ENCODE measurements around the gene PPY. TPM values are rescaled to one million over a fixed set of nuclear protein-coding genes. Genes with fewer than 3 reads are reported as not detected.

The PPY gene
- total RNA-seq, 1 experiment from 2014 or later, result not detected

GRCh38 chr17:43920500-43921095 lies 21.7 kb downstream of the PPY start:
- H3K36me3 Mint-ChIP-seq (ENCODE audit: insufficient read depth, unreplicated experiment), result no peaks in the 10 kb centered on the region
- Histone ChIP-seq H3K4me1 (peaks cover 18% of the 10 kb centered on the region), H3K36me3 (ENCODE audit: control insufficient read depth, insufficient read depth, low read length) (no peaks in the 10 kb centered on the region), H3K4me3 (ENCODE audit: low read depth, low read length) (no peak overlapping the region), H3K27me3 (replicated peaks; ENCODE audit: control insufficient read depth, insufficient read depth, low read length) (no peaks in the 10 kb centered on the region), H3K9me3 (no peaks in the 10 kb centered on the region)
- BruUV-seq (replicated peaks), result no TSS peak
- ChIA-PET POLR2A (no interaction called here), CTCF (interaction anchor here (1.5 kb wide), 1 partner anchor 40 kb away, joined by 3 read pairs; no protein-coding TSS in a partner anchor)
- no peak for TF ChIP-seq CTCF (IDR thresholded peaks at IDR 0.05; ENCODE audit: insufficient read depth in 1 of 2, low read depth in 1 of 2, low read length in 1 of 2, severe bottlenecking in 1 of 2, unreplicated experiment in 1 of 2)
- intact Hi-C loops (cut with micrococcal nuclease; ENCODE audit: unreplicated experiment), result no loop called here
- DNase-seq, result no peak
- no peak overlapping the region for H3K4me3 Mint-ChIP-seq (ENCODE audit: unreplicated experiment)
- no peaks in the 10 kb centered on the region for H3K27me3 Mint-ChIP-seq (ENCODE audit: insufficient read depth, unreplicated experiment)
- peaks cover 7% of the 10 kb centered on the region for H3K4me1 Mint-ChIP-seq (ENCODE audit: low read depth, unreplicated experiment)
- no peak overlapping the region for H3K27ac Mint-ChIP-seq (ENCODE audit: unreplicated experiment)
- no peaks in the 10 kb centered on the region for H3K9me3 Mint-ChIP-seq (ENCODE audit: unreplicated experiment)

GRCh38 chr17:43918026-43918389 lies 24.3 kb downstream of the PPY start:
- Mint-ChIP-seq H3K4me3 (ENCODE audit: unreplicated experiment) (no peak overlapping the region), H3K36me3 (ENCODE audit: insufficient read depth, unreplicated experiment) (no peaks in the 10 kb centered on the region), H3K4me1 (ENCODE audit: low read depth, unreplicated experiment) (peaks cover 7% of the 10 kb centered on the region), H3K27me3 (ENCODE audit: insufficient read depth, unreplicated experiment) (no peaks in the 10 kb centered on the region), H3K27ac (ENCODE audit: unreplicated experiment) (no peak overlapping the region), H3K9me3 (ENCODE audit: unreplicated experiment) (no peaks in the 10 kb centered on the region)
- peaks cover 20% of the 10 kb centered on the region for H3K4me1 ChIP-seq
- TF ChIP-seq CTCF (IDR thresholded peaks at IDR 0.05; ENCODE audit: insufficient read depth in 1 of 2, low read depth in 1 of 2, low read length in 1 of 2, severe bottlenecking in 1 of 2, unreplicated experiment in 1 of 2), result no peak
- H3K4me3 ChIP-seq (ENCODE audit: low read depth, low read length), result no peak overlapping the region
- no TSS peak for BruUV-seq (replicated peaks)
- intact Hi-C loops (cut with micrococcal nuclease; ENCODE audit: unreplicated experiment), result no loop called here
- DNase-seq, result no peak
- H3K9me3 ChIP-seq, result no peaks in the 10 kb centered on the region
- ChIA-PET CTCF (no interaction called here), POLR2A (no interaction called here)
- H3K27me3 ChIP-seq (replicated peaks; ENCODE audit: control insufficient read depth, insufficient read depth, low read length), result no peaks in the 10 kb centered on the region
- no peaks in the 10 kb centered on the region for H3K36me3 ChIP-seq (ENCODE audit: control insufficient read depth, insufficient read depth, low read length)

- no peak for TF ChIP-seq CTCF (IDR thresholded peaks at IDR 0.05; ENCODE audit: insufficient read depth in 1 of 2, low read depth in 1 of 2, low read length in 1 of 2, severe bottlenecking in 1 of 2, unreplicated experiment in 1 of 2)
- Mint-ChIP-seq H3K36me3 (ENCODE audit: insufficient read depth, unreplicated experiment) (no peaks in the 10 kb centered on the region), H3K27me3 (ENCODE audit: insufficient read depth, unreplicated experiment) (no peaks in the 10 kb centered on the region), H3K4me3 (ENCODE audit: unreplicated experiment) (no peak overlapping the region), H3K9me3 (ENCODE audit: unreplicated experiment) (no peaks in the 10 kb centered on the region), H3K4me1 (ENCODE audit: low read depth, unreplicated experiment) (peaks cover 7% of the 10 kb centered on the region), H3K27ac (ENCODE audit: unreplicated experiment) (no peak overlapping the region)
- Histone ChIP-seq H3K36me3 (ENCODE audit: control insufficient read depth, insufficient read depth, low read length) (no peaks in the 10 kb centered on the region), H3K4me3 (ENCODE audit: low read depth, low read length) (no peak overlapping the region), H3K9me3 (no peaks in the 10 kb centered on the region), H3K27me3 (replicated peaks; ENCODE audit: control insufficient read depth, insufficient read depth, low read length) (no peaks in the 10 kb centered on the region), H3K4me1 (peaks cover 20% of the 10 kb centered on the region)
- intact Hi-C loops (cut with micrococcal nuclease; ENCODE audit: unreplicated experiment), result no loop called here
- CTCF ChIA-PET, result no interaction called here
- POLR2A ChIA-PET, result no interaction called here
- no peak for DNase-seq
- BruUV-seq (replicated peaks), result no TSS peak
Measured at GRCh38 chr17:43917348-43918025, 24.8 kb downstream of the PPY start.

All from Caco-2 (cell line).